ENCODE results near the gene GALE.
"Not testable (repeated sequence)": the region's sequence is repeated elsewhere in the genome, so short reads cannot be mapped to it uniquely, and the experiment has no call there.

Gene GALE

GRCh38 chr1:23796466-23797271, 3.9 kb downstream of the GALE start:
- TF ChIP-seq TAF1 (IDR thresholded peaks at IDR 0.05; ENCODE audit: borderline replicate concordance, low read depth, low read length), result no peak
- TF ChIP-seq POLR2A (IDR thresholded peaks at IDR 0.05; ENCODE audit: low read depth, low read length), result no peak
- no peak for TF ChIP-seq POLR2AphosphoS5 (IDR thresholded peaks at IDR 0.05; ENCODE audit: low read depth, low read length)
- DNase-seq (ENCODE audit: insufficient read length), result no peak
- no peak for FAIRE-seq

GRCh38 chr1:23795676-23796465, 4.7 kb downstream of the GALE start:
- FAIRE-seq (no peak), DNase-seq (ENCODE audit: insufficient read length) (no peak)
- TF ChIP-seq POLR2A (IDR thresholded peaks at IDR 0.05; ENCODE audit: low read depth, low read length), result no peak
- TF ChIP-seq POLR2AphosphoS5 (IDR thresholded peaks at IDR 0.05; ENCODE audit: low read depth, low read length), result no peak
- no peak for TF ChIP-seq TAF1 (IDR thresholded peaks at IDR 0.05; ENCODE audit: borderline replicate concordance, low read depth, low read length)

- not testable (repeated sequence) for DNase-seq (ENCODE audit: insufficient read length); FAIRE-seq
Measured at GRCh38 chr1:23794732-23795182, 5.8 kb downstream of the GALE start.

- FAIRE-seq (no peak), DNase-seq (ENCODE audit: insufficient read length) (no peak)
- TF ChIP-seq POLR2A (IDR thresholded peaks at IDR 0.05; ENCODE audit: low read depth, low read length) (no peak), TAF1 (IDR thresholded peaks at IDR 0.05; ENCODE audit: borderline replicate concordance, low read depth, low read length) (no peak), POLR2AphosphoS5 (IDR thresholded peaks at IDR 0.05; ENCODE audit: low read depth, low read length) (no peak)
Measured at GRCh38 chr1:23793861-23794731, 6.5 kb downstream of the GALE start.

GRCh38 chr1:23793018-23793781, 7.4 kb downstream of the GALE start:
- no peak for DNase-seq (ENCODE audit: insufficient read length)
- FAIRE-seq, result no peak
- TF ChIP-seq TAF1 (IDR thresholded peaks at IDR 0.05; ENCODE audit: borderline replicate concordance, low read depth, low read length), result no peak
- no peak for TF ChIP-seq POLR2A (IDR thresholded peaks at IDR 0.05; ENCODE audit: low read depth, low read length)
- TF ChIP-seq POLR2AphosphoS5 (IDR thresholded peaks at IDR 0.05; ENCODE audit: low read depth, low read length), result no peak

GRCh38 chr1:23792151-23792945, 8.2 kb downstream of the GALE start:
- no peak for FAIRE-seq
- TF ChIP-seq POLR2A (IDR thresholded peaks at IDR 0.05; ENCODE audit: low read depth, low read length) (no peak), POLR2AphosphoS5 (IDR thresholded peaks at IDR 0.05; ENCODE audit: low read depth, low read length) (no peak), TAF1 (IDR thresholded peaks at IDR 0.05; ENCODE audit: borderline replicate concordance, low read depth, low read length) (no peak)
- DNase-seq (ENCODE audit: insufficient read length), result no peak

GRCh38 chr1:23791516-23792047, 9.0 kb downstream of the GALE start:
- TF ChIP-seq TAF1 (IDR thresholded peaks at IDR 0.05; ENCODE audit: borderline replicate concordance, low read depth, low read length) (no peak), POLR2A (IDR thresholded peaks at IDR 0.05; ENCODE audit: low read depth, low read length) (no peak; the same call in 1 of the 2 replicates), POLR2AphosphoS5 (IDR thresholded peaks at IDR 0.05; ENCODE audit: low read depth, low read length) (no peak)
- FAIRE-seq (peak; percentile 51), DNase-seq (ENCODE audit: insufficient read length) (peak; percentile 63)

- FAIRE-seq (peak; percentile 86), DNase-seq (ENCODE audit: insufficient read length) (peak; percentile 96)
Measured at GRCh38 chr1:23790696-23791515, 9.6 kb downstream of the GALE start, which contains the start of gene LYPLA2. Gene LYPLA2, plus strand, starts transcription at chr1:23791145. Its CDS starts 1,538 bp downstream, at chr1:23792683.

GRCh38 chr1:23788695-23789094, 11.9 kb downstream of the GALE start:
- TF ChIP-seq TAF1 (IDR thresholded peaks at IDR 0.05; ENCODE audit: borderline replicate concordance, low read depth, low read length), result no peak
- TF ChIP-seq POLR2A (IDR thresholded peaks at IDR 0.05; ENCODE audit: low read depth, low read length), result no peak
- TF ChIP-seq POLR2AphosphoS5 (IDR thresholded peaks at IDR 0.05; ENCODE audit: low read depth, low read length), result no peak
- no peak for DNase-seq (ENCODE audit: insufficient read length)
- FAIRE-seq, result no peak

More at GRCh38 chr1:23790696-23791515, 9.6 kb downstream of the GALE start, which contains the start of gene LYPLA2:
- TF ChIP-seq POLR2A (IDR thresholded peaks at IDR 0.05; ENCODE audit: low read depth, low read length), result peak; percentile 69; the same call in 1 of the 2 replicates
- peak; percentile 53; the same call in 1 of the 2 replicates for TF ChIP-seq POLR2AphosphoS5 (IDR thresholded peaks at IDR 0.05; ENCODE audit: low read depth, low read length)
- TF ChIP-seq TAF1 (IDR thresholded peaks at IDR 0.05; ENCODE audit: borderline replicate concordance, low read depth, low read length), result no peak
